ENCODE measurements around the gene EZR. TPM values are rescaled to one million over a fixed set of nuclear protein-coding genes. Genes with fewer than 3 reads are reported as not detected.

Gene EZR
- total RNA-seq, 1 experiment from 2014 or later: 375 TPM

- no CpG with 5 or more reads among the region's 4 CpGs for WGBS (ENCODE audit: extremely low coverage, insufficient read length, low lambda C conversion rate)
Measured at GRCh38 chr6:158847786-158848185, 28.6 kb upstream of the EZR start.

More at GRCh38 chr6:158847786-158848185, 28.6 kb upstream of the EZR start:
- H2BK15ac ChIP-seq (ENCODE audit: low read depth, low read length): no peak overlapping the region
- H3K9ac ChIP-seq (ENCODE audit: extremely low read depth, insufficient read length, low read length): no peak overlapping the region
- H2BK20ac ChIP-seq (ENCODE audit: low read depth, low read length, poor library complexity, severe bottlenecking): no peak overlapping the region
- no peak overlapping the region for H3K23ac ChIP-seq (ENCODE audit: insufficient read length, low read depth, low read length)
- H2BK5ac ChIP-seq (ENCODE audit: insufficient read length, low read length): no peak overlapping the region
- H3K18ac ChIP-seq (ENCODE audit: insufficient read length, low read depth, low read length): no peak overlapping the region
- H3K4me2 ChIP-seq (ENCODE audit: insufficient read depth, insufficient read length, low read length): no peak overlapping the region
- no peak overlapping the region for H3K27ac Mint-ChIP-seq
- H4K20me1 ChIP-seq (ENCODE audit: control insufficient read depth, insufficient read depth, insufficient read length): no peaks in the 10 kb centered on the region
- H2AK5ac ChIP-seq (ENCODE audit: insufficient read length, low read length): no peak overlapping the region
- no peak for DNase-seq
- H3K4me1 ChIP-seq (ENCODE audit: insufficient read depth, low read length): peaks cover 6% of the 10 kb centered on the region; the same call in 1 of the 2 replicates
- 0 out of 5 replicates have a peak, but pooled peaks cover 0 to 1% of the 10 kb centered on the region in 2 experiments for H3K9me3 Mint-ChIP-seq
- no peaks in the 10 kb centered on the region for H3K27me3 Mint-ChIP-seq (ENCODE audit: low read depth)
- H3K79me1 ChIP-seq (ENCODE audit: insufficient read depth, low read depth, low read length, poor library complexity, severe bottlenecking): no peaks in the 10 kb centered on the region
- H3K79me2 ChIP-seq (ENCODE audit: insufficient read depth, low read length): no peaks in the 10 kb centered on the region
- no peak overlapping the region for H3K4me3 Mint-ChIP-seq
- H2AFZ ChIP-seq (ENCODE audit: low read length): no peak overlapping the region
- H3K36me3 Mint-ChIP-seq (ENCODE audit: insufficient read depth in 1 of 3, low read depth in 3 of 3): no peaks in the 10 kb centered on the region; a peak in 2 of 7 replicates
- H4K5ac ChIP-seq (ENCODE audit: insufficient read length, low read depth, low read length): no peak overlapping the region
- no peaks in the 10 kb centered on the region for H3K23me2 ChIP-seq (ENCODE audit: insufficient read length, low read depth, low read length, poor library complexity, severe bottlenecking)
- no peak overlapping the region for H3K4ac ChIP-seq (ENCODE audit: low read depth, low read length)
- peaks cover 12 to 14% of the 10 kb centered on the region in 2 experiments for H3K4me1 Mint-ChIP-seq
- no peak overlapping the region for H3T11ph ChIP-seq (ENCODE audit: low read length)
- no peaks in the 10 kb centered on the region for H3K9me3 ChIP-seq (ENCODE audit: control insufficient read depth, low read depth, low read length)
- no peak overlapping the region for H2BK12ac ChIP-seq (ENCODE audit: insufficient read length, low read depth, low read length)
- no peak overlapping the region for H3K27ac ChIP-seq (ENCODE audit: insufficient read length, low read depth, low read length)
- H3K27me3 ChIP-seq (ENCODE audit: insufficient read depth, low read length): no peaks in the 10 kb centered on the region
- TF ChIP-seq, protein P1, sequence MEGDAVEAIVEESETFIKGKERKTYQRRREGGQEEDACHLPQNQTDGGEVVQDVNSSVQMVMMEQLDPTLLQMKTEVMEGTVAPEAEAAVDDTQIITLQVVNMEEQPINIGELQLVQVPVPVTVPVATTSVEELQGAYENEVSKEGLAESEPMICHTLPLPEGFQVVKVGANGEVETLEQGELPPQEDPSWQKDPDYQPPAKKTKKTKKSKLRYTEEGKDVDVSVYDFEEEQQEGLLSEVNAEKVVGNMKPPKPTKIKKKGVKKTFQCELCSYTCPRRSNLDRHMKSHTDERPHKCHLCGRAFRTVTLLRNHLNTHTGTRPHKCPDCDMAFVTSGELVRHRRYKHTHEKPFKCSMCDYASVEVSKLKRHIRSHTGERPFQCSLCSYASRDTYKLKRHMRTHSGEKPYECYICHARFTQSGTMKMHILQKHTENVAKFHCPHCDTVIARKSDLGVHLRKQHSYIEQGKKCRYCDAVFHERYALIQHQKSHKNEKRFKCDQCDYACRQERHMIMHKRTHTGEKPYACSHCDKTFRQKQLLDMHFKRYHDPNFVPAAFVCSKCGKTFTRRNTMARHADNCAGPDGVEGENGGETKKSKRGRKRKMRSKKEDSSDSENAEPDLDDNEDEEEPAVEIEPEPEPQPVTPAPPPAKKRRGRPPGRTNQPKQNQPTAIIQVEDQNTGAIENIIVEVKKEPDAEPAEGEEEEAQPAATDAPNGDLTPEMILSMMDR (conservative IDR thresholded peaks at IDR 0.05): no peak
- no peak overlapping the region for H4K91ac ChIP-seq (ENCODE audit: insufficient read length, low read depth, low read length)
- no peak overlapping the region for H3K14ac ChIP-seq (ENCODE audit: insufficient read depth, low read length)
- H4K8ac ChIP-seq (replicated peaks; ENCODE audit: insufficient read length, low read depth, low read length): no peak overlapping the region
- no peak overlapping the region for H3K56ac ChIP-seq (ENCODE audit: insufficient read length, low read depth, low read length)
- no peak overlapping the region for H2BK120ac ChIP-seq (ENCODE audit: low read depth, low read length, poor library complexity, severe bottlenecking)
